Uterus (tissue), 2 donors: ENCODE measurements around the gene TRIL.

Experiments
- POLR2A ChIP-seq, 2 donors: fragments of 450-650 bp; IDR thresholded peaks; one replicate each; pipeline ENCODE4 v1.6.1; 2016; ENCODE audit warnings: antibody characterized with exemption in 2 of 2, mild to moderate bottlenecking in 1 of 2, moderate library complexity in 1 of 2
- TF ChIP-seq, protein P1 (sequence below), 4 experiments: fragments of 200-600 bp in 2 of 4; fragments of 450-650 bp in 2 of 4; sonication (generic) in 2 of 4; IDR thresholded peaks; one replicate each; pipeline ENCODE4 v1.5.1; 2016 to 2019; ENCODE audit warnings: antibody characterized with exemption in 4 of 4, mild to moderate bottlenecking in 2 of 4, moderate library complexity in 1 of 4

DNA sequence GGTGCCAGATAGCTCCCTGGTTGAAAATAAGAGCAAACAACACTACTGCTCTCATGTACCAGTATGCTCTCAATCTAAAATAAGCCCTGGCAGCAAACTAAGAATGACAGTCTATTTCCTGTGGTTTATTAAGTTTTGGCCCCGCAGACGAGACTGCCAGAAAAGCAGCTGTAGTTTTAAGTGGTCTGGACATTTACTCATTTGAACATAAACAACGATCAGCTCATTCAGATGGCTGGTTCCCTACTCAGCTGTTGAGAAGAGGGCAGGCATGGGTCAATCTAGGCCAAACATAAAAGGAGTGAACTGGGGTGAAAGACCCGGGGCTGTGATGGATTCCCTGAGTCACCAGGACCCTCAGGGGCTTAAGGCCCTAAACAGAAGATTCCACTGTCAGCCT, 4.5 kb downstream of the TRIL start:
- TF ChIP-seq, protein P1, sequence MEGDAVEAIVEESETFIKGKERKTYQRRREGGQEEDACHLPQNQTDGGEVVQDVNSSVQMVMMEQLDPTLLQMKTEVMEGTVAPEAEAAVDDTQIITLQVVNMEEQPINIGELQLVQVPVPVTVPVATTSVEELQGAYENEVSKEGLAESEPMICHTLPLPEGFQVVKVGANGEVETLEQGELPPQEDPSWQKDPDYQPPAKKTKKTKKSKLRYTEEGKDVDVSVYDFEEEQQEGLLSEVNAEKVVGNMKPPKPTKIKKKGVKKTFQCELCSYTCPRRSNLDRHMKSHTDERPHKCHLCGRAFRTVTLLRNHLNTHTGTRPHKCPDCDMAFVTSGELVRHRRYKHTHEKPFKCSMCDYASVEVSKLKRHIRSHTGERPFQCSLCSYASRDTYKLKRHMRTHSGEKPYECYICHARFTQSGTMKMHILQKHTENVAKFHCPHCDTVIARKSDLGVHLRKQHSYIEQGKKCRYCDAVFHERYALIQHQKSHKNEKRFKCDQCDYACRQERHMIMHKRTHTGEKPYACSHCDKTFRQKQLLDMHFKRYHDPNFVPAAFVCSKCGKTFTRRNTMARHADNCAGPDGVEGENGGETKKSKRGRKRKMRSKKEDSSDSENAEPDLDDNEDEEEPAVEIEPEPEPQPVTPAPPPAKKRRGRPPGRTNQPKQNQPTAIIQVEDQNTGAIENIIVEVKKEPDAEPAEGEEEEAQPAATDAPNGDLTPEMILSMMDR (IDR thresholded peaks at IDR 0.05) = no peak
- no peak for TF ChIP-seq POLR2A (IDR thresholded peaks at IDR 0.05)
